Cardiac fibroblast (primary cell): ENCODE data around the gene GAD1.

ENCODE experiments used
- DNase-seq, 2 donors: peaks; one replicate each; pipeline versions ENCODE4 v3.0.0 to v3.0.0-alpha.2; 2010; ENCODE audit warnings: low read depth in 2 of 2
- H3K4me3 ChIP-seq, 2 donors: replicated peaks in 1 of 2; 1 replicate in 1 of 2; 2 replicates in 1 of 2; pipeline ENCODE4 v1.5.1; 2011; ENCODE audit warnings: low read depth in 2 of 2, low read length in 2 of 2, mild to moderate bottlenecking in 2 of 2, moderate library complexity in 1 of 2
- TF ChIP-seq, protein P1 (sequence below): IDR thresholded peaks from one replicate; pipeline ENCODE4 v1.5.1; 2011; ENCODE audit warnings: low read depth, mild to moderate bottlenecking, low read length, inconsistent platforms

The GAD1 gene

DNA sequence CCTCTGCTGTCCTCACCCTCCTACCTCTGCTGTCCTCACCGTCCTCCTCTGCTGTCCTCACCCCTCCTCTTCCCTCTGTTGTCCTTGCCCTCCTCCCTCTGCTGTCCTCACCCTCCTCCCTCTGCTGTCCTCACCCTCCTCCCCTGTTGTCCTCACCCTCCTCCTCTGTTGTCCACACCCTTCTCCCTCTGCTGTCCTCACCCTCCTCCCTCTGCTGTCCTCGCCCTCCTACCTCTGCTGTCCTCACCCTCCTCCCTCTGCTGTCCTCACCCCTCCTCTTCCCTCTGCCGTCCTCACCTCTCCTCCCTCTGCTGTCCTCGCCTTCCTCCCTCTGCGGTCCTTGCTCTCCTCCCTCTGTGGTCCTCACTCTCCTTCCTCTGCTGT lies 11.8 kb downstream of the GAD1 start:
- no peak overlapping the region for H3K4me3 ChIP-seq
- TF ChIP-seq, protein P1, sequence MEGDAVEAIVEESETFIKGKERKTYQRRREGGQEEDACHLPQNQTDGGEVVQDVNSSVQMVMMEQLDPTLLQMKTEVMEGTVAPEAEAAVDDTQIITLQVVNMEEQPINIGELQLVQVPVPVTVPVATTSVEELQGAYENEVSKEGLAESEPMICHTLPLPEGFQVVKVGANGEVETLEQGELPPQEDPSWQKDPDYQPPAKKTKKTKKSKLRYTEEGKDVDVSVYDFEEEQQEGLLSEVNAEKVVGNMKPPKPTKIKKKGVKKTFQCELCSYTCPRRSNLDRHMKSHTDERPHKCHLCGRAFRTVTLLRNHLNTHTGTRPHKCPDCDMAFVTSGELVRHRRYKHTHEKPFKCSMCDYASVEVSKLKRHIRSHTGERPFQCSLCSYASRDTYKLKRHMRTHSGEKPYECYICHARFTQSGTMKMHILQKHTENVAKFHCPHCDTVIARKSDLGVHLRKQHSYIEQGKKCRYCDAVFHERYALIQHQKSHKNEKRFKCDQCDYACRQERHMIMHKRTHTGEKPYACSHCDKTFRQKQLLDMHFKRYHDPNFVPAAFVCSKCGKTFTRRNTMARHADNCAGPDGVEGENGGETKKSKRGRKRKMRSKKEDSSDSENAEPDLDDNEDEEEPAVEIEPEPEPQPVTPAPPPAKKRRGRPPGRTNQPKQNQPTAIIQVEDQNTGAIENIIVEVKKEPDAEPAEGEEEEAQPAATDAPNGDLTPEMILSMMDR: no peak
- DNase-seq: no peak

DNA sequence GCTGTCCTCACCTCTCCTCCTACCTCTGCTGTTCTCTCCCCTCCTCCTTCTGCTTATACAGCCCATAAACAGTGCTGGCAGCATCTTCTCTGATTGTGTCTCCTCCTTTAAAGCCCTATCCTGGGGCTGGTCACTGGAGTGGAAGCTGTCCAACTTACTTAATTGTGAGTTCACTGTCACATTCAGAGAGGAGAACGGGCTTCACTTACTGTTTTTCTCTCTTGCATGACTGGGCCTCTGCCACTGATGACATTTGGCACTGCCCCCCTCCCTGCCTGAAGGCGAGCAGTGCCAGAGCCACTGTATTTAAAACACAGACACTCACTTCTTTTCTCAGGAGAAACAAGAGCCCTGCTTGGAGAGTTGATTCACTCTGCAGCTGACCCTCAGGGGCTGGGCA lies 12.3 kb downstream of the GAD1 start:
- no peak overlapping the region for H3K4me3 ChIP-seq
- no peak for DNase-seq
- TF ChIP-seq, protein P1: no peak

DNA sequence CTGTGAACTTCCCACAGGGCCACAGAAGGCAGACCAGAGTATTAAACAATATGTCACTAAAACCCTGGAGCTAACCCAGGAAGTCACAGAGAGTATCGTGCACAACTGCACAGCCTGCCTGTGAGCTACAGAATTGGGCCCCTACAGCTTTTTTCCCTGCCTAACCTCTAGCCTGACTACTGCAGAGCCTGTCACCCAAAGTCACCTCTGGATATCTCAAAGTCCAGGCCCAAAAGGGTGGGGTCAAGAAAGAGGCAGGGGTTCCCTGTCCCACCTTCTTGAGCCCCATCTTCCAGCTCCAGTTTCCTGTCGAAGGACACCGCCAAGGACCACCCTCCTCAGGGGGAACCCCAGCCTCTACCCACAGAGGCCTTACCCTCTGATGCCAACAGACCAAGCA lies 13.5 kb downstream of the GAD1 start:
- H3K4me3 ChIP-seq: no peak overlapping the region
- TF ChIP-seq, protein P1: no peak
- DNase-seq: no peak

GRCh38 chr2:170831115-170831514 lies 14.4 kb downstream of the GAD1 start:
- no peak for DNase-seq
- TF ChIP-seq, protein P1: no peak
- H3K4me3 ChIP-seq: no peak overlapping the region

- TF ChIP-seq, protein P1: no peak
- DNase-seq: no peak
- no peak overlapping the region for H3K4me3 ChIP-seq
Observed at GRCh38 chr2:170836027-170836426, 19.3 kb downstream of the GAD1 start.

- TF ChIP-seq, protein P1: no peak
- DNase-seq: no peak
- no peak overlapping the region for H3K4me3 ChIP-seq
Observed at GRCh38 chr2:170840717-170841210, 24.1 kb downstream of the GAD1 start.

GRCh38 chr2:170842785-170843184 lies 26.1 kb downstream of the GAD1 start:
- no peak overlapping the region for H3K4me3 ChIP-seq
- peak in 1 of 2 donors; percentile 41 for DNase-seq
- TF ChIP-seq, protein P1: no peak
